ENCODE measurements around the gene ZNF74. TPM values are rescaled to one million over a fixed set of nuclear protein-coding genes. Genes with fewer than 3 reads are reported as not detected.

Gene ZNF74
- total and polyA plus RNA-seq, 2 donors (not counting 1 experiment from before 2014, with no cell fraction given) = 11.6 TPM

GRCh38 chr22:20423008-20423905 is 29.3 kb downstream of the ZNF74 start:
- Histone ChIP-seq H3K9me3 (ENCODE audit: control extremely low read depth in 1 of 3, control insufficient read depth in 2 of 3, insufficient read depth in 1 of 3, low read length in 2 of 3) (peaks cover 0 to 5% (median 0%) of the 10 kb centered on the region in 3 donors), H3K4me3 (ENCODE audit: control extremely low read depth in 1 of 5, extremely low read depth in 1 of 5, insufficient read depth in 1 of 5, low read depth in 2 of 5, low read length in 4 of 5) (no peak overlapping the region), H3K27ac (ENCODE audit: low read length in 2 of 2) (no peak overlapping the region), H3K4me2 (replicated peaks; ENCODE audit: low read depth, low read length, poor library complexity, severe bottlenecking) (no peak overlapping the region), H3K79me2 (ENCODE audit: control insufficient read depth, insufficient read depth, low read length) (no peaks in the 10 kb centered on the region), H4K20me1 (ENCODE audit: control insufficient read depth, insufficient read depth, low read length, poor library complexity, severe bottlenecking) (no peaks in the 10 kb centered on the region), H3K9ac (ENCODE audit: low read length) (no peak overlapping the region), H3K36me3 (replicated peaks in 1 of 2; ENCODE audit: control extremely low read depth in 1 of 2, control insufficient read depth in 1 of 2, extremely low read depth in 1 of 2, insufficient read depth in 2 of 2, low read length in 1 of 2) (no peaks in the 10 kb centered on the region), H2AFZ (ENCODE audit: insufficient read depth, low read depth, low read length, poor library complexity, severe bottlenecking) (no peak overlapping the region), H3K27me3 (replicated peaks in 1 of 4; ENCODE audit: control extremely low read depth in 1 of 4, control insufficient read depth in 3 of 4, insufficient read depth in 4 of 4, low read length in 3 of 4) (peaks cover 0 to 46% (median 17%) of the 10 kb centered on the region in 4 experiments), H3K4me1 (ENCODE audit: control insufficient read depth in 2 of 2, insufficient read depth in 2 of 2, low read length in 2 of 2) (peaks cover 9 to 16% of the 10 kb centered on the region in 2 donors)
- Mint-ChIP-seq H3K27me3 (peaks cover 24% of the 10 kb centered on the region), H3K4me3 (peak overlapping the region; percentile 51), H3K27ac (no peak overlapping the region), H3K9me3 (ENCODE audit: insufficient read depth) (no peaks in the 10 kb centered on the region), H3K4me1 (peaks cover 9% of the 10 kb centered on the region)
- CTCF ChIA-PET = interaction anchor here (0.6 to 1.2 kb wide), 2 partner anchors 20 to 33 kb away, joined by 3 read pairs; no protein-coding TSS in a partner anchor
- WGBS (ENCODE audit: insufficient coverage) = 84% methylated on average over 19 of the region's 20 CpGs
- ATAC-seq (ENCODE audit: low read depth) = no peak
- POLR2A ChIA-PET = no interaction called here
- intact Hi-C loops (cut with micrococcal nuclease) = no loop called here
- no peak for DNase-seq
- TF ChIP-seq CTCF (IDR thresholded peaks at IDR 0.05) (no peak), EZH2 (IDR thresholded peaks at IDR 0.05; ENCODE audit: borderline replicate concordance, insufficient read depth, low read depth, low read length, poor library complexity, severe bottlenecking) (no peak)

Data from B cell (primary cell).